ENCODE measurements around the gene INAVA.

DNA sequence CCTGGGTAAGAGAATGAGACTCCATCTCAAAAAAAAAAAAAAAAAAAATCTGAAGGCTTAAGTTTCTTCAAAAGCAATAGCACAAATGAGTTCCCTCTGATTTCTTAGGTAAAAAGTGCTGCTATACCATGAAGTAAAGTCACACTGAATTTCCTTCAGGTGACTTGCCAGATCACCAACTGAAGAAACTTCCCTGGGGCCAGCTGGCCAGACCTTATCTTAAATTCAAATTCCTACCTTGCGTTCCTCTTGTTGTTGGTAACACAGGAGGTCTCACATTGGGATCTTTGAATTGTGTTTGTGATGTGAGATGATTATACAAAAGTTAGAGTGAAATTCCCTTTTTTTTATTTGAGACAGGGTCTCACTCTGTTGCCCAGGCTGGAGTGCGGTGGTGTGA lies 11.8 kb downstream of the INAVA start:
- TF ChIP-seq CTCF (conservative IDR thresholded peaks at IDR 0.05; ENCODE audit: low read length) (no peak), EZH2phosphoT487 (IDR thresholded peaks at IDR 0.05; ENCODE audit: borderline replicate concordance) (no peak)
